GM06990 (cell line): ENCODE results near the gene BBS7.

ENCODE experiments used
- DNase-seq: peaks from one replicate; pipeline ENCODE4 v3.0.0-alpha.2; 2011; ENCODE audit not compliant: insufficient read length; ENCODE audit errors: extremely low read depth
- H3K27me3 ChIP-seq: replicated peaks from 2 replicates; pipeline ENCODE4 v1.6.0; 2011; ENCODE audit warnings: low read length; ENCODE audit not compliant: control insufficient read depth, insufficient read depth
- H3K36me3 ChIP-seq: 2 replicates; pipeline ENCODE4 v1.5.1; 2011; ENCODE audit warnings: low read length; ENCODE audit not compliant: control insufficient read depth, insufficient read depth
- H3K4me3 ChIP-seq: replicated peaks from 2 replicates; pipeline ENCODE4 v1.5.1; 2011; ENCODE audit warnings: low read depth, mild to moderate bottlenecking, control low read depth, low read length
- TF ChIP-seq, protein P1 (sequence below): IDR thresholded peaks from 2 replicates; pipeline ENCODE4 v1.5.1; 2011; ENCODE audit warnings: low read length, control low read depth, mild to moderate bottlenecking, inconsistent platforms; ENCODE audit not compliant: insufficient read depth, poor library complexity, severe bottlenecking

The BBS7 gene

DNA sequence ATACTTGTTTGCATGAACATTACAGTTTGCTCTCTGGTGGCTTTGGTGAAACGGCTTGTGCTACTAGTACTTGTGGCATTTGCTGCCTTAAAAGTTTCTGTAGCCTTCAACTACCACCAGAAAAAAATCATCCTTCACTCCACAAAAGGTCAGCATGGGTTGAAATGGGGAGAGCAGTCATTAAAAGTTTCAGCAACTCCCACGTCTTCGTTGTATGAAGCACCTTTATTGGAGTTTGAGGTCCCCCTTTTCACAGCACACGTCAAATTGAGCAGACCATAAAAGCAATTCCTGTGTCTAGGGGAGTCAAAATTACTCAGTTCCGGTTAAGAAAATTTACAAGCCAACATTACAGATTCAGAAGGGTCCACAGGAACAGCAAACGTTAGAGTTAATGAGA lies 23.6 kb downstream of the BBS7 start:
- TF ChIP-seq, protein P1, sequence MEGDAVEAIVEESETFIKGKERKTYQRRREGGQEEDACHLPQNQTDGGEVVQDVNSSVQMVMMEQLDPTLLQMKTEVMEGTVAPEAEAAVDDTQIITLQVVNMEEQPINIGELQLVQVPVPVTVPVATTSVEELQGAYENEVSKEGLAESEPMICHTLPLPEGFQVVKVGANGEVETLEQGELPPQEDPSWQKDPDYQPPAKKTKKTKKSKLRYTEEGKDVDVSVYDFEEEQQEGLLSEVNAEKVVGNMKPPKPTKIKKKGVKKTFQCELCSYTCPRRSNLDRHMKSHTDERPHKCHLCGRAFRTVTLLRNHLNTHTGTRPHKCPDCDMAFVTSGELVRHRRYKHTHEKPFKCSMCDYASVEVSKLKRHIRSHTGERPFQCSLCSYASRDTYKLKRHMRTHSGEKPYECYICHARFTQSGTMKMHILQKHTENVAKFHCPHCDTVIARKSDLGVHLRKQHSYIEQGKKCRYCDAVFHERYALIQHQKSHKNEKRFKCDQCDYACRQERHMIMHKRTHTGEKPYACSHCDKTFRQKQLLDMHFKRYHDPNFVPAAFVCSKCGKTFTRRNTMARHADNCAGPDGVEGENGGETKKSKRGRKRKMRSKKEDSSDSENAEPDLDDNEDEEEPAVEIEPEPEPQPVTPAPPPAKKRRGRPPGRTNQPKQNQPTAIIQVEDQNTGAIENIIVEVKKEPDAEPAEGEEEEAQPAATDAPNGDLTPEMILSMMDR, result no peak
- no peak for DNase-seq
- no peaks in the 10 kb centered on the region; the same call in 1 of the 2 replicates for H3K36me3 ChIP-seq
- no peaks in the 10 kb centered on the region for H3K27me3 ChIP-seq
- H3K4me3 ChIP-seq, result no peak overlapping the region

DNA sequence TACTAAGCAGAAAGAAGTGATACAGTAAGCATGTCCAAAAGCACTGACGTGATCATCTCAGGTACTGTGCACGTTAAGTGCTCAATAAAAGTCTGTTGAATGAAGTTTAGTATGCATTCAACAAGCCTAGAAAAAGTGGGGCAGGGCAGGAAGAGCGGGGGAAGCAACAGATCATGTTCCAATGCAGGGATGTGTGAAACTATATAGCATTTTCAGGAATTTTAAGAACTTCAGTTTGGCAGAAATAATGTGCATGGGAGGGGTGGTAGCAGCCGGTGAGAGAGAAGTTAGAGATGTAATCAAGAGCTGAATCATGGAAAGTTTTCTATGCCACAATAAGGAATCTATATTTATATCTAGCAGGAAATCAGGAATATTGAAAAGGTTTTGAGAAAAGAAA lies 27.4 kb downstream of the BBS7 start:
- Histone ChIP-seq H3K4me3 (no peak overlapping the region), H3K27me3 (no peaks in the 10 kb centered on the region), H3K36me3 (no peaks in the 10 kb centered on the region)
- DNase-seq, result no peak
- TF ChIP-seq, protein P1, result no peak

DNA sequence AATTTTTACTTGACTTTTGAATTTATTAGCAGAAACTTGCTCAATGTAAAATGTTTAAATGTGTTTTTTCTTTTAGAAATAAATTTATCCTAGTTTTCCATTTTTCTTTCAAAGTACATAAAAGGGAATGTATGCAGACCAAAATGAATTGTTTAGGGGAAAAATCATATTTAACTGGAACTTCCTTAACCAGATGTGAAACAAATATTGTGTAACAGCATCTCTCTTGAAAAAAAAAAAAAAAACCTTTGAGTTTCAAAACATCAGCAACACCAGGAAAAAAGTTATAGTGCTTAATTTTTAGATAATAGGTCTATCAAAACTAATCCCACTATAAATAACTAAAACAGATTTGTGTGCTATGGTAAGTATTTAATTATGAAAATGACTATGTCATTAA lies 32.1 kb downstream of the BBS7 start:
- DNase-seq, result no peak
- no peaks in the 10 kb centered on the region for H3K36me3 ChIP-seq
- TF ChIP-seq, protein P1, result no peak
- H3K27me3 ChIP-seq, result no peaks in the 10 kb centered on the region
- no peak overlapping the region for H3K4me3 ChIP-seq

DNA sequence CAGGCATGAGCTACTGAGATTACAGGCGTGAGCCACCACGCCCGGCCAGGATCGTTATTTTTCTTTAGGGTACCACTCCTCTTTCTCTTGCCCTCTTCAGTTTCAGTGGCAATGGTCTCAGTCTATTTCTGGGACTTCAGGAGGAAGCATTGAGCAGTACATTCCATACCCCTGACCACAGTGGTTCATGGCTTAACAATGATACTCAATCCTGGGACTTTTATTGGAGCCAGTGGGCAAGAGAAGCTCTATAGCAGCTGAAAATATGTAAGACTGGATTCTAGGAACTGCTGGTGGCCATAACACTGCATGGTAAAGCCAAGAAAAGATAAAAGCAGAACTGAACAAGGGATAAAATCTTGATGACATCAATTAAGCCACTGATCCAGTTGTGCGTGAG lies 40.8 kb downstream of the BBS7 start:
- H3K27me3 ChIP-seq, result no peaks in the 10 kb centered on the region
- no peaks in the 10 kb centered on the region for H3K36me3 ChIP-seq
- no peak for DNase-seq
- TF ChIP-seq, protein P1, result no peak
- no peak overlapping the region for H3K4me3 ChIP-seq

DNA sequence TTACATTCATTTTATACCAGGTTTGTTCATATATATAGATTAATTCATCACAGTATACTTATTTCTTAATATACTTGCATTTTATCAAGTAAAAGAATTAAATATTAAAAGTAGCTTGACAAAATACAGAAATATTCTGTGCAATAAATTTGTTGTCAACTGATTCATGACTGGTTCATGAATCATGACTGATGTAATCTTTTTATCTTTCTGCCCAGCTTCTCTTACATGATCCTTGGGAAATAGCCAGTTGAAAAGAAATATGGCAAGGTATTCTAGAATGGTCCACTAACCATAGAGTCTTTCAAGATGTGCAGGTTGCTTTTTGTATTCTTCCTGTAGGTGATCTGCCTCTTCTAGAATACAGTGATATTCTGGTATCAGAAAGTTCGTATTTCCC lies 42.4 kb downstream of the BBS7 start:
- no peaks in the 10 kb centered on the region for H3K36me3 ChIP-seq

GRCh38 chr4:121824950-121825349 lies 45.3 kb downstream of the BBS7 start:
- no peaks in the 10 kb centered on the region for H3K27me3 ChIP-seq
- no peak overlapping the region for H3K4me3 ChIP-seq
- no peak for DNase-seq
- no peaks in the 10 kb centered on the region; the same call in 1 of the 2 replicates for H3K36me3 ChIP-seq
- TF ChIP-seq, protein P1, result no peak

More for the DNA sequence above, 42.4 kb downstream of the BBS7 start:
- TF ChIP-seq, protein P1, result no peak
- no peak for DNase-seq
- H3K27me3 ChIP-seq, result no peaks in the 10 kb centered on the region
- no peak overlapping the region for H3K4me3 ChIP-seq
